Parathyroid adenoma (tissue), 2 donors: ENCODE data around the gene NKX2-3.

Experiments
- H2AFZ ChIP-seq: fragments of 300-600 bp; sonication (generic); one replicate; pipeline ENCODE4 v1.7.0; 2017; ENCODE audit warnings: antibody characterized with exemption, mild to moderate bottlenecking
- H3K27ac ChIP-seq: fragments of 300-600 bp; sonication (generic); one replicate; pipeline ENCODE4 v1.7.0; 2017
- H3K27me3 ChIP-seq: fragments of 300-600 bp; sonication (generic); one replicate; pipeline ENCODE4 v1.7.0; 2017; ENCODE audit warnings: low read length; ENCODE audit not compliant: control insufficient read depth, insufficient read depth
- H3K36me3 ChIP-seq: fragments of 300-600 bp; sonication (generic); one replicate; pipeline ENCODE4 v1.7.0; 2017; ENCODE audit warnings: low read length; ENCODE audit not compliant: control insufficient read depth, insufficient read depth
- H3K4me1 ChIP-seq: fragments of 300-600 bp; sonication (generic); one replicate; pipeline ENCODE4 v1.7.0; 2017; ENCODE audit warnings: control low read depth
- H3K4me2 ChIP-seq: fragments of 300-600 bp; sonication (generic); one replicate; pipeline ENCODE4 v1.7.0; 2017; ENCODE audit warnings: low read length
- H3K4me3 ChIP-seq: fragments of 300-600 bp; sonication (generic); one replicate; pipeline ENCODE4 v1.7.0; 2017; ENCODE audit warnings: low read depth, low read length
- H3K79me2 ChIP-seq: fragments of 300-600 bp; sonication (generic); one replicate; pipeline ENCODE4 v1.7.0; 2017; ENCODE audit warnings: control low read depth
- H3K9ac ChIP-seq: fragments of 300-600 bp; sonication (generic); one replicate; pipeline ENCODE4 v1.7.0; 2017; ENCODE audit warnings: mild to moderate bottlenecking
- H3K9me3 ChIP-seq: fragments of 300-600 bp; sonication (generic); one replicate; pipeline ENCODE4 v1.7.0; 2017; ENCODE audit warnings: low read length; ENCODE audit not compliant: control insufficient read depth
- CTCF ChIP-seq: fragments of 300-600 bp; sonication (generic); IDR thresholded peaks from one replicate; pipeline ENCODE4 v1.7.0; 2017; ENCODE audit warnings: antibody characterized with exemption, mild to moderate bottlenecking
- donor health status: primary hyperparathyroidism.

NKX2-3 gene

GRCh38 chr10:99551616-99552015 is 18.9 kb downstream of the NKX2-3 start:
- no peak for TF ChIP-seq CTCF
- H3K27ac ChIP-seq = no peak overlapping the region
- H3K4me2 ChIP-seq = no peak overlapping the region
- no peaks in the 10 kb centered on the region for H3K4me1 ChIP-seq
- H3K9ac ChIP-seq = no peak overlapping the region
- no peaks in the 10 kb centered on the region for H3K9me3 ChIP-seq
- no peaks in the 10 kb centered on the region for H3K36me3 ChIP-seq
- no peak overlapping the region for H3K4me3 ChIP-seq
- H2AFZ ChIP-seq = no peak overlapping the region
- H3K27me3 ChIP-seq = no peaks in the 10 kb centered on the region
- no peaks in the 10 kb centered on the region for H3K79me2 ChIP-seq

- H3K4me2 ChIP-seq = no peak overlapping the region
Measured at GRCh38 chr10:99555371-99555770, 22.6 kb downstream of the NKX2-3 start.

DNA sequence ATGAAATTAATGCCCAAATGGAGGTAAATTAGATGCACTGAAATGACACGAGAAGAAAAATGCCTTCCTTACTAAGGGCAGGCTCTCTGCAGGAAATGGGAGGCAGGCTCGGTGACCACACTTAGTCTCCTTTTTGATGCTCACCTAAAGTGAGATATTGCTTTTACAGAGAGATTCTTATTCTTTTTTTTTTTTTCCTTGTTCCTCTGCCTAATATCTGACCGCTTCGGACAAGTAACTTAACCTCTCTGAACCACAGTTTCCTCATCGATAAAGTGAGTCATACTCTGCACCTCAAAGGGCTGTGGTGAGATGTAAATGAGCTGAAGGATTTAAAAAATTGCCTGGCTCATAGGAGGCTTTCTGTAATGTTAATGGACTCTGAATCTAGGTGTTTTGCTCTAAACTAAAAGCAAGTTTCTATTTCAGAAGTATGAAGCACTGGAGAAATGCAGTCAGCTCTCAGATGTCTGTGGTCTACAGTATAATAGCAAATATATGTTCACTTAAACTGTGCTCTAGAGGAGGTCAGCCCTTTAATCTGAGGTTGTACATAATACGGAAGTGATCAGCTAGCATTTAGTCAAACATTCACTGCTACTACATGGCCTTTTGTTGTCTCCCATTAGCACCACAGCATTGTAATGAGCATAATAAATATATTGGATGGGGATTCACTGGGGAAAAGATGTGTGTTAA is 23.2 kb downstream of the NKX2-3 start:
- no peaks in the 10 kb centered on the region for H3K27me3 ChIP-seq
- TF ChIP-seq CTCF = no peak

More at GRCh38 chr10:99555371-99555770, 22.6 kb downstream of the NKX2-3 start:
- no peaks in the 10 kb centered on the region for H3K79me2 ChIP-seq
- no peak overlapping the region for H3K9ac ChIP-seq
- H3K36me3 ChIP-seq = no peaks in the 10 kb centered on the region
- no peak overlapping the region for H2AFZ ChIP-seq
- no peaks in the 10 kb centered on the region for H3K27me3 ChIP-seq
- H3K27ac ChIP-seq = no peak overlapping the region
- no peak overlapping the region for H3K4me3 ChIP-seq
- no peak for TF ChIP-seq CTCF
- no peaks in the 10 kb centered on the region for H3K4me1 ChIP-seq
- no peaks in the 10 kb centered on the region for H3K9me3 ChIP-seq

GRCh38 chr10:99557044-99557443 is 24.3 kb downstream of the NKX2-3 start:
- H3K27ac ChIP-seq = no peak overlapping the region

More for the DNA sequence above, 23.2 kb downstream of the NKX2-3 start:
- H2AFZ ChIP-seq = no peak overlapping the region
- H3K9ac ChIP-seq = no peak overlapping the region
- H3K4me3 ChIP-seq = no peak overlapping the region
- H3K9me3 ChIP-seq = no peaks in the 10 kb centered on the region
- H3K4me2 ChIP-seq = no peak overlapping the region
- H3K79me2 ChIP-seq = no peaks in the 10 kb centered on the region
- H3K4me1 ChIP-seq = no peaks in the 10 kb centered on the region
- H3K27ac ChIP-seq = no peak overlapping the region
- H3K36me3 ChIP-seq = no peaks in the 10 kb centered on the region

More at GRCh38 chr10:99557044-99557443, 24.3 kb downstream of the NKX2-3 start:
- Histone ChIP-seq H3K36me3 (no peaks in the 10 kb centered on the region), H2AFZ (no peak overlapping the region), H3K4me1 (no peaks in the 10 kb centered on the region), H3K9ac (no peak overlapping the region), H3K79me2 (no peaks in the 10 kb centered on the region), H3K9me3 (no peaks in the 10 kb centered on the region), H3K4me3 (no peak overlapping the region), H3K27me3 (no peaks in the 10 kb centered on the region), H3K4me2 (no peak overlapping the region)
- no peak for TF ChIP-seq CTCF
